Cardiac fibroblast (primary cell): ENCODE results near the gene CTDNEP1.

ENCODE experiments used
- DNase-seq, 2 donors: peaks; one replicate each; pipeline versions ENCODE4 v3.0.0 to v3.0.0-alpha.2; 2010; ENCODE audit warnings: low read depth in 2 of 2
- H3K4me3 ChIP-seq, 2 donors: replicated peaks in 1 of 2; 1 replicate in 1 of 2; 2 replicates in 1 of 2; pipeline ENCODE4 v1.5.1; 2011; ENCODE audit warnings: low read depth in 2 of 2, low read length in 2 of 2, mild to moderate bottlenecking in 2 of 2, moderate library complexity in 1 of 2
- CTCF ChIP-seq: IDR thresholded peaks from one replicate; pipeline ENCODE4 v1.5.1; 2011; ENCODE audit warnings: low read depth, mild to moderate bottlenecking, low read length, inconsistent platforms

The CTDNEP1 gene

GRCh38 chr17:7226721-7227710, 24.5 kb downstream of the CTDNEP1 start:
- no peak overlapping the region for H3K4me3 ChIP-seq
- no peak for DNase-seq
- no peak for TF ChIP-seq CTCF

GRCh38 chr17:7225711-7226331, 25.7 kb downstream of the CTDNEP1 start:
- H3K4me3 ChIP-seq, result no peak overlapping the region
- no peak for DNase-seq
- no peak for TF ChIP-seq CTCF

GRCh38 chr17:7224661-7225111, 26.8 kb downstream of the CTDNEP1 start:
- TF ChIP-seq CTCF, result no peak
- H3K4me3 ChIP-seq, result no peak overlapping the region
- DNase-seq, result no peak

GRCh38 chr17:7224110-7224509, 27.4 kb downstream of the CTDNEP1 start:
- DNase-seq, result no peak
- no peak overlapping the region for H3K4me3 ChIP-seq
- TF ChIP-seq CTCF, result no peak

GRCh38 chr17:7223375-7223774, 28.2 kb downstream of the CTDNEP1 start:
- no peak overlapping the region for H3K4me3 ChIP-seq
- TF ChIP-seq CTCF, result no peak
- DNase-seq, result no peak

GRCh38 chr17:7222972-7223292, 28.6 kb downstream of the CTDNEP1 start:
- no peak for DNase-seq
- TF ChIP-seq CTCF, result no peak
- no peak overlapping the region for H3K4me3 ChIP-seq
